Measurements from ENCODE around the gene TTC13. TPM values are rescaled to one million over a fixed set of nuclear protein-coding genes. Genes with fewer than 3 reads are reported as not detected.

Gene TTC13
- total RNA-seq, 2 experiments from 2014 or later = 13.4 to 15.5 TPM

- Mint-ChIP-seq H3K4me3 (no peak overlapping the region), H3K4me1 (ENCODE audit: low read depth) (peaks cover 9% of the 10 kb centered on the region), H3K27ac (no peak overlapping the region), H3K27me3 (no peaks in the 10 kb centered on the region), H3K9me3 (no peaks in the 10 kb centered on the region), H3K36me3 (ENCODE audit: low read depth) (peaks cover 5% of the 10 kb centered on the region)
- DNase-seq (no peak), ATAC-seq (no peak)
- TF ChIP-seq CTCF (IDR thresholded peaks at IDR 0.05) = no peak
- CTCF ChIA-PET = no interaction called here
- POLR2A ChIA-PET = no interaction called here
- intact Hi-C loops (cut with micrococcal nuclease) = no loop called here
These were observed 120.3 kb downstream of the TTC13 start for GRCh38 chr1:230858236-230858820.

- no peak for TF ChIP-seq CTCF (IDR thresholded peaks at IDR 0.05)
- no peaks in the 10 kb centered on the region for H3K9me3 Mint-ChIP-seq
- H3K4me1 Mint-ChIP-seq (ENCODE audit: low read depth) = peaks cover 5% of the 10 kb centered on the region
- CTCF ChIA-PET = no interaction called here
- no peak for ATAC-seq
- POLR2A ChIA-PET = no interaction called here
- no peak overlapping the region for H3K27ac Mint-ChIP-seq
- intact Hi-C loops (cut with micrococcal nuclease) = no loop called here
- H3K36me3 Mint-ChIP-seq (ENCODE audit: low read depth) = peaks cover 8% of the 10 kb centered on the region
- no peaks in the 10 kb centered on the region for H3K27me3 Mint-ChIP-seq
- no peak for DNase-seq
- no peak overlapping the region for H3K4me3 Mint-ChIP-seq
These were observed 120.8 kb downstream of the TTC13 start for GRCh38 chr1:230857822-230858221.

GRCh38 chr1:230857077-230857476 is 121.6 kb downstream of the TTC13 start:
- no peaks in the 10 kb centered on the region for H3K9me3 Mint-ChIP-seq
- H3K36me3 Mint-ChIP-seq (ENCODE audit: low read depth) = peaks cover 13% of the 10 kb centered on the region
- H3K4me3 Mint-ChIP-seq = no peak overlapping the region
- H3K27ac Mint-ChIP-seq = no peak overlapping the region
- intact Hi-C loops (cut with micrococcal nuclease) = no loop called here
- POLR2A ChIA-PET = no interaction called here
- TF ChIP-seq CTCF (IDR thresholded peaks at IDR 0.05) = no peak
- DNase-seq = no peak
- no peak for ATAC-seq
- H3K4me1 Mint-ChIP-seq (ENCODE audit: low read depth) = no peaks in the 10 kb centered on the region
- CTCF ChIA-PET = no interaction called here
- no peaks in the 10 kb centered on the region for H3K27me3 Mint-ChIP-seq

Other genes with a start within 250 kb of the TTC13 start
- not detected for gene CAPN9, start 231.5 kb downstream of the TTC13 start, total RNA-seq
- 1 to 10 TPM; 6.2 to 6.9 TPM for gene C1orf198, start 110.3 kb downstream of the TTC13 start, total RNA-seq
- 10 to 100 TPM; 15.2 to 15.3 TPM for gene ARV1, start 233 bp upstream of the TTC13 start, total RNA-seq
- gene FAM89A, start 61.4 kb upstream of the TTC13 start, total RNA-seq = 10 to 100 TPM; 11.1 to 14.2 TPM
- gene TRIM67, start 183.2 kb upstream of the TTC13 start, total RNA-seq = not detected